MM.1S (cell line): ENCODE measurements around the gene DNAJB5.
A peak's percentile ranks its signal among the peaks of the same experiment; 100 is the strongest.

Experiments
- DNase-seq: peaks from one replicate; pipeline ENCODE4 v3.0.0-alpha.2; 2015
- H2AFZ ChIP-seq: fragments of 300-600 bp; sonication (generic); 2 replicates; pipeline ENCODE4 v1.6.0; 2016; ENCODE audit warnings: antibody characterized with exemption, low read length
- H3F3A ChIP-seq: fragments of 300-600 bp; sonication (generic); 2 replicates; pipeline ENCODE4 v1.6.1; 2016; ENCODE audit warnings: mild to moderate bottlenecking, antibody characterized with exemption, low read length, moderate library complexity, mixed read lengths; ENCODE audit not compliant: insufficient read depth
- H3K27ac ChIP-seq: fragments of 300-600 bp; sonication (generic); 2 replicates; pipeline ENCODE4 v1.5.1; 2016; ENCODE audit warnings: mild to moderate bottlenecking, low read length
- H3K27me3 ChIP-seq: fragments of 300-600 bp; sonication (generic); replicated peaks from 2 replicates; pipeline ENCODE4 v1.6.0; 2016; ENCODE audit warnings: low read length; ENCODE audit not compliant: insufficient read depth
- H3K36me3 ChIP-seq: fragments of 300-600 bp; sonication (generic); replicated peaks from 2 replicates; pipeline ENCODE4 v1.6.1; 2016; ENCODE audit warnings: mild to moderate bottlenecking, low read length, mixed read lengths; ENCODE audit not compliant: insufficient read depth
- H3K4me1 ChIP-seq: fragments of 300-600 bp; sonication (generic); 2 replicates; pipeline ENCODE4 v1.6.1; 2016; ENCODE audit warnings: low read length, mixed read lengths
- H3K4me2 ChIP-seq: fragments of 300-600 bp; sonication (generic); 2 replicates; pipeline ENCODE4 v1.6.0; 2016; ENCODE audit warnings: low read depth, low read length
- H3K4me3 ChIP-seq: fragments of 300-600 bp; sonication (generic); 2 replicates; pipeline ENCODE4 v1.5.1; 2016; ENCODE audit warnings: low read length, mixed read lengths
- H3K79me2 ChIP-seq: fragments of 300-600 bp; sonication (generic); 2 replicates; pipeline ENCODE4 v1.6.1; 2016; ENCODE audit warnings: mixed run types, low read length, mixed read lengths
- H3K9ac ChIP-seq: fragments of 300-600 bp; sonication (generic); 2 replicates; pipeline ENCODE4 v1.6.1; 2016; ENCODE audit warnings: low read length, mixed read lengths
- H3K9me2 ChIP-seq: fragments of 300-600 bp; sonication (generic); replicated peaks from 2 replicates; pipeline ENCODE4 v1.6.1; 2016; ENCODE audit warnings: mild to moderate bottlenecking, low read length, mixed read lengths; ENCODE audit not compliant: insufficient read depth
- H3K9me3 ChIP-seq: fragments of 300-600 bp; sonication (generic); replicated peaks from 2 replicates; pipeline ENCODE4 v1.6.1; 2016; ENCODE audit warnings: mild to moderate bottlenecking, low read length, mixed read lengths; ENCODE audit not compliant: insufficient read depth
- H4K20me1 ChIP-seq: fragments of 300-600 bp; sonication (generic); 2 replicates; pipeline ENCODE4 v1.6.1; 2016; ENCODE audit warnings: mild to moderate bottlenecking, low read length, moderate library complexity, mixed read lengths; ENCODE audit not compliant: insufficient read depth
- CTCF ChIP-seq: fragments of 300-600 bp; sonication (generic); IDR thresholded peaks from 2 replicates; pipeline ENCODE4 v1.5.1; 2016; ENCODE audit warnings: antibody characterized with exemption, low read length, mixed read lengths
- EZH2 ChIP-seq: fragments of 300-600 bp; sonication (generic); optimal IDR thresholded peaks from 2 replicates; pipeline ENCODE3; 2017; ENCODE audit warnings: low read depth, mild to moderate bottlenecking, antibody characterized with exemption, low read length, mixed read lengths
- EZH2phosphoT487 ChIP-seq: fragments of 300-600 bp; sonication (generic); IDR thresholded peaks from 2 replicates; pipeline ENCODE4 v1.6.1; 2018; ENCODE audit warnings: antibody characterized with exemption, low read length

Gene DNAJB5

GRCh38 chr9:34994260-34994899 is 4.8 kb downstream of the DNAJB5 start:
- Histone ChIP-seq H3K4me1 (no peaks in the 10 kb centered on the region), H2AFZ (no peak overlapping the region), H3F3A (peaks cover 9% of the 10 kb centered on the region; the same call in 1 of the 2 replicates), H3K4me2 (no peak overlapping the region), H3K36me3 (no peaks in the 10 kb centered on the region), H3K27me3 (0 out of 2 replicates have a peak, but pooled peaks cover 4% of the 10 kb centered on the region), H3K27ac (no peak overlapping the region), H3K4me3 (no peak overlapping the region), H3K79me2 (no peaks in the 10 kb centered on the region), H4K20me1 (no peaks in the 10 kb centered on the region), H3K9ac (no peak overlapping the region), H3K9me2 (no peaks in the 10 kb centered on the region), H3K9me3 (no peaks in the 10 kb centered on the region)
- TF ChIP-seq CTCF (peak; percentile 56), EZH2phosphoT487 (no peak)
- no peak for DNase-seq

DNA sequence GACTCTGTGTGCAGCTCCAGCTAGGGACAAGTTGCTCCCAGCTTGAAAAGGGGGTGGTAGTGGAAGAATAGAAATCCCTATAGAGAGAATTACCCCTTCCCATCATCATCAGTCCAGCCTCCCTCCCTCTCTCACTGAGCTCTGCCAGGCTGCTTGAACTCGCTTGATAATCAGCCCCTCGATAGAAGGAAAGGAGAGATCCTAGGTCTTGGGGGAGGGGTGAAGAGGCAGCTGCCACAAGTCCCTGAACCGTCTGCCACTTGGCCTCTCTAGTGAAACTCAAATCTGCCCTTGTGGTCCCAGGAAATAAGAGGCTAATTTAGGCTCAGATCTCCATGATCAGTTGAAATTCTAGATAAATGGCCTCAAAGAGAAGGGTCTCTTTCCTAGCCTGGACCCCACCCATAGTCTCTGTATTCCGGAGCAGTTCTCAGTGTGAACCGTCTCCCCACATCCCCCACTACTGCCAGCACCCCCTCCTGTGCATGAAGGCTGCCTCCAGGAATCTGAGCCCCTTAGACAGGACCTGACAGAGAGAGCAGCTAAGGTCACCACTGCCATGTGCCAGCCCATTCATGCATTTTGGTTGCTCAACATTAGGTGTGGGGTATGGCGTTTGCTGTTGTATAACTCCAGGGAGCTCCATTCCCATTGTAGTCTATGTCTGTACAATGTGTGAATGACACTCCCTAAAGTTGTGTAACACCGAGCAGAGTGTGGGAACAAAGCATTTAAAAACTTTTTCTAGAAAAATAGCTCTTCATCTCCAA is 5.5 kb downstream of the DNAJB5 start:
- Histone ChIP-seq H3K4me2 (no peak overlapping the region), H4K20me1 (no peaks in the 10 kb centered on the region)

GRCh38 chr9:34995670-34996060 is 6.1 kb downstream of the DNAJB5 start:
- Histone ChIP-seq H2AFZ (no peak overlapping the region), H3K27ac (no peak overlapping the region)

More for the DNA sequence above, 5.5 kb downstream of the DNAJB5 start:
- Histone ChIP-seq H3K36me3 (no peaks in the 10 kb centered on the region), H3K27ac (no peak overlapping the region), H3K9me2 (no peaks in the 10 kb centered on the region), H2AFZ (no peak overlapping the region), H3K9ac (no peak overlapping the region), H3K4me3 (no peak overlapping the region), H3K27me3 (0 out of 2 replicates have a peak, but pooled peaks cover 4% of the 10 kb centered on the region), H3K79me2 (no peaks in the 10 kb centered on the region), H3K4me1 (no peaks in the 10 kb centered on the region), H3K9me3 (no peaks in the 10 kb centered on the region), H3F3A (peaks cover 9% of the 10 kb centered on the region; the same call in 1 of the 2 replicates)
- no peak for TF ChIP-seq EZH2
- no peak for TF ChIP-seq EZH2phosphoT487
- TF ChIP-seq CTCF, result no peak
- DNase-seq, result no peak

More at GRCh38 chr9:34995670-34996060, 6.1 kb downstream of the DNAJB5 start:
- Histone ChIP-seq H4K20me1 (no peaks in the 10 kb centered on the region), H3F3A (0 out of 2 replicates have a peak, but pooled peaks cover 5% of the 10 kb centered on the region), H3K4me3 (no peak overlapping the region), H3K27me3 (no peaks in the 10 kb centered on the region), H3K9ac (no peak overlapping the region), H3K9me2 (no peaks in the 10 kb centered on the region), H3K4me2 (no peak overlapping the region), H3K9me3 (no peaks in the 10 kb centered on the region), H3K4me1 (no peaks in the 10 kb centered on the region), H3K36me3 (no peaks in the 10 kb centered on the region), H3K79me2 (no peaks in the 10 kb centered on the region)
- TF ChIP-seq CTCF (no peak), EZH2 (no peak), EZH2phosphoT487 (no peak)
- no peak for DNase-seq
